ENCODE measurements around the gene AXIN1.

DNA sequence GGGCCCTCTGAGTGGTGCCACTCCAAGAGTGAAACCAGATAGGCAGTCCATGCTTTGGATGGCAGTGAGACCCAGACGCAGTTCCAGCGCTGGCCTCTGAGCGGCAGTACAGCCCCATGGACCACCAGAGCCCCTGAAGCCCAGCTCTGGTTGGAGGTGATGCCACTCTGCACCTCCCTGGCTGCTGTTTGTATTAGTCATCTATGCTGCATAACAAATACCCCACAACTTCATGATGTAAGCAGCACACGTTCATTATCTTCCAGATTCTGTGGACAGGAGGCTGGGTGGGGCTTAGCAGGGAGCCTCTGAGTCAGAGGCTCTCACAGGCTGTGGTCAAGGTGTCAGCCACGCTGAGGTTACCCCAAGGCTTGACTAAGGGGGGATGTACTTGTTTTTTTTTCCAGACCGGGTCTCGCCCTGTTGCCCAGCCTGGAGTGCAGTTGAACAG lies 39.4 kb upstream of the AXIN1 start:
- peak in 2 of 3 donors; percentile 46 to 57 for TF ChIP-seq CTCF (IDR thresholded peaks at IDR 0.05)
- no peak for TF ChIP-seq POLR2A (IDR thresholded peaks at IDR 0.05)
- TF ChIP-seq POLR2AphosphoS5 (IDR thresholded peaks at IDR 0.05): no peak

Data from breast epithelium (tissue), 3 donors.